SU-DHL-6 (cell line): ENCODE data around the gene SSRP1.
"Not testable (repeated sequence)": the region's sequence is repeated elsewhere in the genome, so short reads cannot be mapped to it uniquely, and the experiment has no call there.

Source experiments
- H2AFZ ChIP-seq: fragments of 200-600 bp; sonication (generic); 2 replicates; pipeline ENCODE4 v1.6.1; 2014; ENCODE audit warnings: low read depth, mild to moderate bottlenecking, moderate library complexity, mixed read lengths, antibody characterized with exemption, low read length; ENCODE audit not compliant: severe bottlenecking
- H3F3A ChIP-seq: fragments of 200-600 bp; shearing (Covaris generic); 2 replicates; pipeline ENCODE4 v1.6.0; 2016; ENCODE audit warnings: antibody characterized with exemption, mild to moderate bottlenecking; ENCODE audit not compliant: insufficient read depth
- H3K27ac ChIP-seq: fragments of 200-600 bp; sonication (generic); 2 replicates; pipeline ENCODE4 v1.5.1; 2016; ENCODE audit warnings: low read depth, mild to moderate bottlenecking, low read length, moderate library complexity, mixed read lengths
- H3K27me3 ChIP-seq: fragments of 200-600 bp; sonication (generic), shearing (Covaris generic); 2 replicates; pipeline ENCODE4 v1.6.0; 2014; ENCODE audit warnings: mild to moderate bottlenecking, low read length
- H3K36me3 ChIP-seq: fragments of 200-600 bp; sonication (generic); 2 replicates; pipeline ENCODE4 v1.6.1; 2014; ENCODE audit warnings: mild to moderate bottlenecking, low read length, mixed read lengths
- H3K4me2 ChIP-seq: fragments of 300-600, 200-600 bp; shearing (Covaris generic), sonication (generic); 2 replicates; pipeline ENCODE4 v1.6.0; 2014; ENCODE audit warnings: low read length, low read depth, mild to moderate bottlenecking; ENCODE audit not compliant: poor library complexity, severe bottlenecking
- H3K4me3 ChIP-seq: fragments of 200-600 bp; sonication (generic); 2 replicates; pipeline ENCODE4 v1.5.1; 2014; ENCODE audit warnings: antibody characterized with exemption, low read length, mild to moderate bottlenecking, mixed read lengths; ENCODE audit not compliant: insufficient read depth, poor library complexity, severe bottlenecking
- H3K79me2 ChIP-seq: fragments of 200-600 bp; sonication (generic); 2 replicates; pipeline ENCODE4 v1.6.1; 2014; ENCODE audit warnings: mild to moderate bottlenecking, low read length, moderate library complexity; ENCODE audit not compliant: insufficient read depth
- H3K9ac ChIP-seq: fragments of 200-600 bp; sonication (generic); 2 replicates; pipeline ENCODE4 v1.7.0; 2014; ENCODE audit warnings: mild to moderate bottlenecking, low read length
- H3K9me2 ChIP-seq: fragments of 200-600 bp; sonication (generic); replicated peaks from 2 replicates; pipeline ENCODE4 v1.6.1; 2014; ENCODE audit warnings: low read length; ENCODE audit not compliant: insufficient read depth
- H3K9me3 ChIP-seq: fragments of 200-600 bp; sonication (generic); 2 replicates; pipeline ENCODE4 v1.6.1; 2014; ENCODE audit warnings: low read length, mixed read lengths; ENCODE audit not compliant: insufficient read depth
- H4K20me1 ChIP-seq: fragments of 200-600 bp; sonication (generic); 2 replicates; pipeline ENCODE4 v1.6.1; 2014; ENCODE audit warnings: low read depth, mild to moderate bottlenecking, antibody characterized with exemption, low read length, moderate library complexity, mixed read lengths
- CTCF ChIP-seq: fragments of 200-600 bp; sonication (generic); IDR thresholded peaks from one replicate; pipeline ENCODE4 v1.5.1; 2017; ENCODE audit warnings: antibody characterized with exemption, mild to moderate bottlenecking, low read length, moderate library complexity; ENCODE audit not compliant: insufficient read depth, poor library complexity, severe bottlenecking
- EZH2phosphoT487 ChIP-seq: fragments of 200-600 bp; sonication (generic), shearing (Covaris generic); conservative IDR thresholded peaks from 2 replicates; pipeline ENCODE4 v1.6.1; 2018; ENCODE audit warnings: mild to moderate bottlenecking, antibody characterized with exemption, low read length, moderate library complexity, mixed read lengths

Gene SSRP1

GRCh38 chr11:57300785-57301184 lies 34.9 kb downstream of the SSRP1 start:
- Histone ChIP-seq H3K27me3 (no peaks in the 10 kb centered on the region), H3K36me3 (no peaks in the 10 kb centered on the region), H3K27ac (no peak overlapping the region), H2AFZ (no peak overlapping the region), H3K79me2 (no peaks in the 10 kb centered on the region), H3K9me2 (no peaks in the 10 kb centered on the region), H3F3A (no peaks in the 10 kb centered on the region), H3K4me3 (no peak overlapping the region), H3K4me2 (no peak overlapping the region), H3K9me3 (no peaks in the 10 kb centered on the region), H3K9ac (no peak overlapping the region), H4K20me1 (no peaks in the 10 kb centered on the region)
- TF ChIP-seq CTCF (no peak), EZH2phosphoT487 (no peak)

GRCh38 chr11:57299150-57299737 lies 36.4 kb downstream of the SSRP1 start:
- TF ChIP-seq EZH2phosphoT487 (no peak), CTCF (no peak)
- Histone ChIP-seq H3K36me3 (no peaks in the 10 kb centered on the region), H3K79me2 (no peaks in the 10 kb centered on the region), H3K9ac (no peak overlapping the region), H4K20me1 (no peaks in the 10 kb centered on the region), H3K4me3 (no peak overlapping the region), H3K4me2 (no peak overlapping the region), H3K9me2 (no peaks in the 10 kb centered on the region), H2AFZ (no peak overlapping the region), H3K9me3 (no peaks in the 10 kb centered on the region), H3F3A (no peaks in the 10 kb centered on the region), H3K27me3 (no peaks in the 10 kb centered on the region), H3K27ac (no peak overlapping the region)

GRCh38 chr11:57297221-57297620 lies 38.5 kb downstream of the SSRP1 start:
- Histone ChIP-seq H3K4me2 (no peak overlapping the region), H3K36me3 (no peaks in the 10 kb centered on the region), H3K9me3 (no peaks in the 10 kb centered on the region), H3K79me2 (no peaks in the 10 kb centered on the region), H3K4me3 (no peak overlapping the region), H3K9me2 (no peaks in the 10 kb centered on the region), H3K9ac (no peak overlapping the region), H3K27ac (no peak overlapping the region), H2AFZ (no peak overlapping the region), H4K20me1 (no peaks in the 10 kb centered on the region), H3F3A (no peaks in the 10 kb centered on the region), H3K27me3 (no peaks in the 10 kb centered on the region)
- TF ChIP-seq CTCF (no peak), EZH2phosphoT487 (no peak)

GRCh38 chr11:57296205-57296604 lies 39.5 kb downstream of the SSRP1 start:
- not testable (repeated sequence) for H3K79me2 ChIP-seq, H4K20me1 ChIP-seq, H2AFZ ChIP-seq, H3K4me3 ChIP-seq, H3K36me3 ChIP-seq, H3K9me3 ChIP-seq, H3K9me2 ChIP-seq, H3K4me2 ChIP-seq, H3K9ac ChIP-seq, H3K27ac ChIP-seq, H3K27me3 ChIP-seq, H3F3A ChIP-seq
